BE2C (cell line): ENCODE data around the gene SPDEF.

ENCODE experiments used
- DNase-seq: peaks from one replicate; pipeline ENCODE4 v3.0.0-alpha.2; 2020
- H3K27me3 ChIP-seq: fragments of 250-450 bp; sonication (Bioruptor Pico); 2 replicates; pipeline ENCODE4 v1.5.1; 2020; ENCODE audit warnings: mild to moderate bottlenecking
- H3K36me3 ChIP-seq: fragments of 250-450 bp; sonication (Bioruptor Pico); 2 replicates; pipeline ENCODE4 v1.5.1; 2020; ENCODE audit warnings: mild to moderate bottlenecking
- H3K4me1 ChIP-seq: fragments of 250-450 bp; sonication (Bioruptor Pico); 2 replicates; pipeline ENCODE4 v1.5.1; 2020
- H3K4me3 ChIP-seq: 2 replicates; pipeline ENCODE4 v1.5.1; 2011; ENCODE audit warnings: low read depth, low read length
- H3K9me3 ChIP-seq: fragments of 250-450 bp; sonication (Bioruptor Pico); 2 replicates; pipeline ENCODE4 v1.5.1; 2020
- CTCF ChIP-seq: IDR thresholded peaks from 2 replicates; pipeline ENCODE4 v1.5.1; 2012; ENCODE audit warnings: mild to moderate bottlenecking, low read depth, low read length

Gene SPDEF

GRCh38 chr6:34553750-34554149, 2.4 kb downstream of the SPDEF start:
- Histone ChIP-seq H3K4me3 (no peak overlapping the region), H3K4me1 (no peaks in the 10 kb centered on the region), H3K9me3 (no peaks in the 10 kb centered on the region), H3K36me3 (no peaks in the 10 kb centered on the region), H3K27me3 (no peaks in the 10 kb centered on the region)
- TF ChIP-seq CTCF: no peak
- no peak for DNase-seq

GRCh38 chr6:34553146-34553545, 3.0 kb downstream of the SPDEF start:
- Histone ChIP-seq H3K36me3 (no peaks in the 10 kb centered on the region), H3K4me3 (no peak overlapping the region), H3K4me1 (no peaks in the 10 kb centered on the region), H3K9me3 (no peaks in the 10 kb centered on the region), H3K27me3 (no peaks in the 10 kb centered on the region)
- TF ChIP-seq CTCF: no peak
- DNase-seq: no peak

GRCh38 chr6:34552620-34553019, 3.5 kb downstream of the SPDEF start:
- TF ChIP-seq CTCF: no peak
- no peaks in the 10 kb centered on the region for H3K27me3 ChIP-seq
- no peaks in the 10 kb centered on the region for H3K4me1 ChIP-seq
- no peaks in the 10 kb centered on the region for H3K36me3 ChIP-seq
- DNase-seq: no peak
- no peaks in the 10 kb centered on the region for H3K9me3 ChIP-seq
- H3K4me3 ChIP-seq: no peak overlapping the region

- Histone ChIP-seq H3K4me3 (no peak overlapping the region), H3K9me3 (no peaks in the 10 kb centered on the region), H3K36me3 (no peaks in the 10 kb centered on the region), H3K27me3 (no peaks in the 10 kb centered on the region), H3K4me1 (no peaks in the 10 kb centered on the region)
- no peak for DNase-seq
- TF ChIP-seq CTCF: no peak
Observed at GRCh38 chr6:34551720-34552119, 4.4 kb downstream of the SPDEF start.

- H3K4me1 ChIP-seq: no peaks in the 10 kb centered on the region
- no peak for TF ChIP-seq CTCF
- no peak for DNase-seq
Observed at GRCh38 chr6:34549804-34550202, 6.3 kb downstream of the SPDEF start.

GRCh38 chr6:34549026-34549803, 6.9 kb downstream of the SPDEF start:
- H3K4me1 ChIP-seq: no peaks in the 10 kb centered on the region
- TF ChIP-seq CTCF: no peak

More at GRCh38 chr6:34549804-34550202, 6.3 kb downstream of the SPDEF start:
- no peaks in the 10 kb centered on the region for H3K36me3 ChIP-seq
- no peak overlapping the region for H3K4me3 ChIP-seq
- no peaks in the 10 kb centered on the region for H3K9me3 ChIP-seq
- no peaks in the 10 kb centered on the region for H3K27me3 ChIP-seq

More at GRCh38 chr6:34549026-34549803, 6.9 kb downstream of the SPDEF start:
- no peak for DNase-seq
- no peak overlapping the region for H3K4me3 ChIP-seq
- H3K27me3 ChIP-seq: no peaks in the 10 kb centered on the region
- H3K9me3 ChIP-seq: no peaks in the 10 kb centered on the region
- no peaks in the 10 kb centered on the region for H3K36me3 ChIP-seq
